Measurements from ENCODE around the gene ME2.

Gene ME2

DNA sequence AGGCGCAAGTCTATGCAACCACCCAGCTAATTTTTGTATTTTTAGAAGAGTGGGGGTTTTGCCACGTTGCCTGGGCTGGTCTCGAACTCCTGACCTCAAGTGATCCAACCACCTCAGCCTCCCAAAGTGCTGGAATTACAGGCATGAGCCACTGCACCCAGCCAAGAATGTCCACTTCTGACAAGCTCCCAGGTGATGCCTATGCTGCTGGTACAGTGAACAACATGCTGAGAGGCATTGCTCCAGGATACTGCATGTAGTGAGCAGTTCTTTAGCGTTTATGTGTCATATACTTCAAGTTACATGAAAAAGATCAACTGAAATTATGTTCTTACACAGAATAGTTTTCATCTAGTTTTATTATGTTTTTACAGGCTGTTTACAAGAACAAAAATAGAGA, 71.7 kb downstream of the ME2 start:
- Histone ChIP-seq H3K27me3 (no peaks in the 10 kb centered on the region), H3K4me3 (no peak overlapping the region), H3K27ac (no peak overlapping the region), H3K36me3 (peaks cover 0 to 3% (median 0%) of the 10 kb centered on the region in 3 donors), H3K4me1 (no peaks in the 10 kb centered on the region), H3K9me3 (no peaks in the 10 kb centered on the region)
- DNase-seq, result no peak
- intact Hi-C loops (cut with DNase I; ENCODE audit: low total_unique reads), result no loop called here
- TF ChIP-seq, protein P1, sequence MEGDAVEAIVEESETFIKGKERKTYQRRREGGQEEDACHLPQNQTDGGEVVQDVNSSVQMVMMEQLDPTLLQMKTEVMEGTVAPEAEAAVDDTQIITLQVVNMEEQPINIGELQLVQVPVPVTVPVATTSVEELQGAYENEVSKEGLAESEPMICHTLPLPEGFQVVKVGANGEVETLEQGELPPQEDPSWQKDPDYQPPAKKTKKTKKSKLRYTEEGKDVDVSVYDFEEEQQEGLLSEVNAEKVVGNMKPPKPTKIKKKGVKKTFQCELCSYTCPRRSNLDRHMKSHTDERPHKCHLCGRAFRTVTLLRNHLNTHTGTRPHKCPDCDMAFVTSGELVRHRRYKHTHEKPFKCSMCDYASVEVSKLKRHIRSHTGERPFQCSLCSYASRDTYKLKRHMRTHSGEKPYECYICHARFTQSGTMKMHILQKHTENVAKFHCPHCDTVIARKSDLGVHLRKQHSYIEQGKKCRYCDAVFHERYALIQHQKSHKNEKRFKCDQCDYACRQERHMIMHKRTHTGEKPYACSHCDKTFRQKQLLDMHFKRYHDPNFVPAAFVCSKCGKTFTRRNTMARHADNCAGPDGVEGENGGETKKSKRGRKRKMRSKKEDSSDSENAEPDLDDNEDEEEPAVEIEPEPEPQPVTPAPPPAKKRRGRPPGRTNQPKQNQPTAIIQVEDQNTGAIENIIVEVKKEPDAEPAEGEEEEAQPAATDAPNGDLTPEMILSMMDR (IDR thresholded peaks at IDR 0.05), result no peak

DNA sequence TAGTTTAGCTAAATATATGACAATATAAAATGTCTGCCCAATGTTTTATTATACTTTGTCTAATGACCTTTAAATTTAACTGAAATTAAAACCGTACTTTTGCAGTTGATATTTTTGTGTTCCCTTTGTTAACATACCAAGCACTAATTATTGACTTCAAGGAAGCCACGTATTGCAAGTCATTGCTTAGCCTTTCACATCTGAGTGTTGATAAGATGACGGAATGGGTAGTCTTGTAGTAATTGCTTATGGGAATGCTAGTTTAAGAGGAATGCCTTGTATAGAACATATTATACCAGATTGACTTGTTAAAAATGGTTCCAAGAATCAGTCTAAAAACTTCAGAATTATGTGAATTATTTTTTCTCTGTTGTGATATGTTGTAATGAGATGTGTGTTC, 74.9 kb downstream of the ME2 start:
- no peaks in the 10 kb centered on the region for H3K9me3 ChIP-seq

DNA sequence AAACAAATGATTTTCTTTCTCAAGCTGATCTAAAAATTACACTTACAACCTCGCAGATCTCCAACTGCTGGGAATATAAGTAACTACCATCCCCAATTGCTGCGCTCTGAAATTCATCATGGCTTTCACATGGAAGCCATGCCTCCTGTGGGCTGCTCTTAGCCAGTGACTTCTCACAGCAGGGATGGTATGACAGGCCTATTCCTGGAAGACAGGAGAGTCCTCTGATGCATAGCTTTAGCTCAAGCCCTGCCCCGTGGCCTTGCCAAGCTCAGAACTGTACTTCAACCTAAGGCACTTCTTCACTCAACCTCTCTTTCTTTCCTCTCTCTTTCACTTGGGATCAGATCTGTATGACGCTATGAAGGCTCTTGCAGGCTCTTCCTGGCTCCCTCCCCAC, 76.3 kb downstream of the ME2 start:
- no peak for DNase-seq
- intact Hi-C loops (cut with DNase I; ENCODE audit: low total_unique reads), result no loop called here

More for the DNA sequence above, 74.9 kb downstream of the ME2 start:
- no peak overlapping the region for H3K27ac ChIP-seq
- no peak for DNase-seq
- no peak overlapping the region for H3K4me3 ChIP-seq
- intact Hi-C loops (cut with DNase I; ENCODE audit: low total_unique reads), result no loop called here
- H3K36me3 ChIP-seq, result no peaks in the 10 kb centered on the region
- H3K27me3 ChIP-seq, result no peaks in the 10 kb centered on the region
- TF ChIP-seq, protein P1 (IDR thresholded peaks at IDR 0.05), result no peak
- no peaks in the 10 kb centered on the region for H3K4me1 ChIP-seq

DNA sequence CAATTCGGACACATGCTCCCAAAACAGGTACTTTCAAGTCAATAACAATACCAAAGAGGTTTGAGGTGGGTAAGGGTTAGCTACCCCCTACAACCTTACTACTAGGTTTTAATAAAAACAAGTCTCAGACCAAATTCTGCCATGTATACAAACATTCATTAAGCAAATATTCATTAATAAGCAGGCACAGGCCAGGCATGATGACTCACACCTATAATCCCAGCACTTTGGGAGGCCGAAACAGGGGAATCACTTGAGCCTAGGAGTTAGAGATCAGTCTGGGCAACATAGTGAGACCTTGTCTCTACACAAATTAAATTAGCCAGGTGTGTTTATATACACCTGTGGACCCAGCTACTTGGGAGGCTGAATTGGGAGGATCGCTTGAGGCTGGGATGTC, 77.2 kb downstream of the ME2 start:
- DNase-seq, result no peak
- no peaks in the 10 kb centered on the region for H3K36me3 ChIP-seq
- H3K4me3 ChIP-seq, result no peak overlapping the region
- TF ChIP-seq, protein P1 (IDR thresholded peaks at IDR 0.05), result no peak
- no peak overlapping the region for H3K27ac ChIP-seq
- intact Hi-C loops (cut with DNase I; ENCODE audit: low total_unique reads), result no loop called here
- no peaks in the 10 kb centered on the region for H3K27me3 ChIP-seq
- peaks cover 0 to 1% (median 0%) of the 10 kb centered on the region in 3 donors for H3K9me3 ChIP-seq
- H3K4me1 ChIP-seq, result no peaks in the 10 kb centered on the region

More for the DNA sequence above, 76.3 kb downstream of the ME2 start:
- H3K9me3 ChIP-seq, result no peaks in the 10 kb centered on the region
- no peak overlapping the region for H3K4me3 ChIP-seq
- no peak overlapping the region for H3K27ac ChIP-seq
- H3K36me3 ChIP-seq, result no peaks in the 10 kb centered on the region
- H3K4me1 ChIP-seq, result no peaks in the 10 kb centered on the region
- TF ChIP-seq, protein P1 (IDR thresholded peaks at IDR 0.05), result no peak
- H3K27me3 ChIP-seq, result no peaks in the 10 kb centered on the region

DNA sequence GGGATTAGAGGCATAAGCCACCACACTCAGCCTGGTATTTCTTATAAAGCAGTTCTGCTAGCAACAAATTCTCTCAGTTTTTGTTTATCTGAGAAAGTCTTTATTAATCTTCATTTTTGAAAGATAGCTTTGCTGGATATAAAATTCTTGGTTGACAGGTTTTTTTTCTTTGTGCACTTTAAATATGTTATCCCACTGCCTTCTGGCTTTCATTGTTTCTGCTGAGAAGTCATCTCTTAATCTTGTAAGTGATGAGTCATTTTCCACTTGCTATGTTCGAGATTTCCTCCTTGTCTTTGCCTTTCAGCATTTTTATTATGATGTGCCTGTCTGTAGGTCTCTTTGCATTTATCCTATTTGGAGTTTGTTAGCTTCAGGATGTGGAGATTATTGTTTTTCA, 83.1 kb downstream of the ME2 start:
- intact Hi-C loops (cut with DNase I; ENCODE audit: low total_unique reads), result loop anchor here (10.0 kb wide), 1 partner anchor 233 kb away; the partner anchor contains the start of gene MEX3C
- H3K36me3 ChIP-seq, result no peaks in the 10 kb centered on the region

More for the DNA sequence above, 83.1 kb downstream of the ME2 start:
- H3K27me3 ChIP-seq, result no peaks in the 10 kb centered on the region
- H3K4me1 ChIP-seq, result no peaks in the 10 kb centered on the region
- no peak for DNase-seq
- no peak overlapping the region for H3K27ac ChIP-seq
- TF ChIP-seq, protein P1 (IDR thresholded peaks at IDR 0.05), result no peak
- no peak overlapping the region for H3K4me3 ChIP-seq
- H3K9me3 ChIP-seq, result peaks cover 2 to 27% (median 10%) of the 10 kb centered on the region in 3 donors
